Gastrocnemius medialis (tissue), 4 donors: ENCODE measurements around the gene TCFL5.

Source experiments
- CTCF ChIP-seq, 5 experiments: fragments of 450-650 bp in 3 of 5; fragments of 200-600 bp in 2 of 5; sonication (generic) in 2 of 5; IDR thresholded peaks in 4 of 5; conservative IDR thresholded peaks in 1 of 5; 1 replicate in 4 of 5; 2 replicates in 1 of 5; pipeline ENCODE4 v1.5.1; 2016 to 2019; ENCODE audit warnings: antibody characterized with exemption in 5 of 5, mild to moderate bottlenecking in 3 of 5, moderate library complexity in 3 of 5
- POLR2A ChIP-seq, 2 donors: fragments of 450-650 bp; IDR thresholded peaks; one replicate each; pipeline ENCODE4 v1.6.1; 2017; ENCODE audit warnings: antibody characterized with exemption in 2 of 2, mild to moderate bottlenecking in 2 of 2, moderate library complexity in 2 of 2

GRCh38 chr20:62898970-62899632 is 37.5 kb upstream of the TCFL5 start:
- TF ChIP-seq POLR2A (IDR thresholded peaks at IDR 0.05) (no peak), CTCF (IDR thresholded peaks at IDR 0.05 in 4 of 5, conservative IDR thresholded peaks at IDR 0.05 in 1 of 5) (no peak)
